SKM-1 treated with dmso at 0.1 percent for 144 hours (cell line): ENCODE measurements around the gene YIF1B.
A peak's percentile ranks its signal among the peaks of the same experiment; 100 is the strongest.

Source experiments
- DNase-seq: peaks from one replicate; lab custom pipeline; 2025; ENCODE audit not compliant: unreplicated experiment; lab: John Stamatoyannopoulos, UW

The YIF1B gene

DNA sequence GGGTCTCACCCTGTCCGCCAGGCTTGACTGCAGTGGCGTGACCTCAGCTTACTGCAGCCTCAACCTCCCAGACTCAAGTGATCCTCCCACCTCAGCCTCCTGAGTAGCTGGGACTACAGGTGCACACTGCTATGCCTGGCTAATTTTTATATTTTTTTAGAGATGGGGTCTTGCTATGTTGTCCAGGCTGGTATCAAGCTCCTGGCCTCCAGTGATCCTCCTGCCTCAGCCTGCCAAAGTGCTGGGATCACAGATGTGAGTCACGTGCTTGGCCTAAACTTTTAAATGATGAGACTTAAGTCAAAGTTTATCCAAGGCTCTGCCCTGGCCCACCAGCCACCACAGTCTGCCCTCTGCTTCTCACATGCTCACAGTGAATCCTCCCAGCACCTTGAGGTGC lies 9.5 kb downstream of the YIF1B start:
- no peak for DNase-seq

DNA sequence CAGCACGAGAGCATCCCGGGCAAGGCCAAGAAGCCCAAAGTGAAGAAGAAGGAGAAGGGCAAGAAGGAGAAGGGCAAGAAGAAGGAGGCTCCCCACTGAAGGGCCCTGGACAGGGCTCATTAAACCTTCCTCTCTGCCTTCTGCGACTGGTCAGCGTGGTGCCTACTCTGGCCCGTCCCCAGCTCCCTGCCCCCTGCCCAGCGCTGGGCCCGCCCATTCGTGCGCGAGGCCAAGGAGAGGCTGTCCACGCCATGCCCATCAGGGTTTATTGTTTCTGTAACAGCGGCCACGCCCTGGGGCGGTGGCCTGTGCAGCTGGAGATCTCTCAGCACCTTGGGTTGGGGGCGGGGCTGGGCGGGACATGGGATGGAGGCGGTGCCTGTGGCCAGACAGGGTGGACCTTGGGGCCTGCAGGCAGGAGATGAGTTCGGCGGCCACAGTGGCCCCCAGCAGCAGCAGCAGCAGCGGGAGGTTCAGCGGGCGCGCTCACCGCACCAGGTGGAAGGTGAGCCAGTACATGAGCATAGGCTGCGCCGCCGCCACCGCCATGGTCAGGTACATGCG lies 10.8 kb downstream of the YIF1B start:
- no peak for DNase-seq

DNA sequence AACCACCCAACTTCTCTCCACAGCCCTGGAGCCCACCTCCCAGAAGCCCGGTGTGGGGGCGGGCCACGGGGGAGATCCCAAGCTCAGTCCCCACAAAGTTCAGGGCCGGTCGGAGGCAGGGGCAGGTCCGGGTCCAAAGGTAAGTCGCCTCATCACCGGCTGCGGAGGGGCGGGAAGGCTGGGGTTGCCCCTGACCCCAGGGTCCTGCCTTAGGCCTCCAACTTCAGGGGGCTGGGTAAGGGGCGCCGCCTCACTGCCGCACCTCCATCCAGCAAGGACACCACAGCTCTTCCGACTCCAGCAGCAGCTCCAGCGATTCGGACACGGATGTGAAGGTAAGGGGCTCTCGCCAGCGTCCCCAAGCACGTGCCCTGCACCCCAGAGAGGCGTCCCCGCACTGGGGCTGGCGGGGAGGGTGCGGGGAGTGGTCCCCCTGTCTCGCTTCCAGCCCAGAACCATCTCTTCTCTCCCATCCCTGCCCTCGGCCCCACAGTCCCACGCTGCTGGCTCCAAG lies 11.3 kb downstream of the YIF1B start:
- no peak for DNase-seq

- DNase-seq = no peak
Measured at GRCh38 chr19:38303517-38304351, 12.0 kb downstream of the YIF1B start, which contains the start of gene C19orf33. C19orf33 (plus strand) TSS chr19:38304251; CDS start chr19:38304262, 11 bp downstream.

DNA sequence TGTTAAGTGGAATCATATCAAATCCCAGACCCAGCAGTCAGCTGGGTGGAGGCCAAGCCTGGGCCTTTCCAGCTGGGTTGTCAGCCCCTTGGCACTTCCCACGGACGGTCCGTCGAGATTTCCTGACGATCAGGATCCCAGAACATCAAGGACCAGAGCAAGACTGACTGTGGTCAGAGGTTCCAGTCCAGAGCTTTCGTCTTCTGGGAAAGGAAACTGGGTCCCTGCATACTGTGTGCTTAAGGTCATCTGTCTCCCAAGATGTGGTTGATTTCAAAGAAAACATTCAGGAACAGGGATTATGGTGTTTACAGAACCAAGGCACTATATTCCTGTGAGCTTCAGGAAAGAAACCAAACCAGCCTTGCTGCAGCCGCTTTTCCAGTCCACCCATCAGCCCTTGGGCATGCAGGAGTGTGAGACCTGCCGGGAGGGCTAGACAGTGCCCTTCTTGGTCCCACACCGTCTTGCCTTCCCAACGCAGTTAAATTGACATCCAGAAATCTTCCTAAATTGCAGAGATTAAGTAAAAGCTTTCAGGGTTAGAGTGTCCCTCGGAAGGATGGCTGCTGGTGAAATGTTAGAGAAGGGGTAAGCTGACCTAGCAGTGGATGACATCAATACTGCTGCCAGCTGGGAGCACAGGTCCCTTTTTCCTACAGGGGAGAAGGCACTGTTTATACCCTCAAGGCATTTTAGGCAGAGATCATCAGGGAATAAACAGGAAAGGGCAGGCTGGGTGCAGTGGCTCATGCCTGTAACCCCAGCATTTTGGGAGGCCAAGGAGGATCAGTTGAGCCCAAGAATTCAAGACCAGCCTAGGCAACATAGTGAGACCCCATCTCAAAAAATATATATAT lies 16.7 kb downstream of the YIF1B start:
- no peak for DNase-seq

- DNase-seq = no peak
Measured at GRCh38 chr19:38294090-38294489, 21.7 kb downstream of the YIF1B start.

DNA sequence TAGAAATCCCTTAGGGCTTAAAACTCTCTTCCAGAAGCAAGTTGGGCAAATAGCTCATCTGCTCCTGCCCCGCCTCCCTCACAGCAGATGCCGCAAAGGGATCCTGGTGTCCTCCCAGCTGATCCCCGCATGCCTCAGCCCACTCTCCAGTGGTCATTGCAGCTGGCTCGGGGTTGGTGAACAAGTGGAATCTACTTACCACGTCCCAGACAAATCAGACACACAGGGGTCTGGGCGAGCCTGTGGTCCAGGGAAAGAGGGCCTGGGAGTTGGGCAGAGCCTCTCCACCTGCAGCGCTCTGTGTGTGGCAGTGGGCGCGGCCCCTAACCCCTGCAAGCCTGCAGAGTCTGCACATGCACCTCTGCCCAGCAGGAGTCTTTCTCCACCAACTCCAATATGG lies 22.5 kb downstream of the YIF1B start:
- no peak for DNase-seq

GRCh38 chr19:38291855-38292254 lies 23.9 kb downstream of the YIF1B start:
- no peak for DNase-seq

GRCh38 chr19:38290631-38291147 lies 25.1 kb downstream of the YIF1B start:
- no peak for DNase-seq

- no peak for DNase-seq
Measured at GRCh38 chr19:38289955-38290354, 25.8 kb downstream of the YIF1B start.

DNA sequence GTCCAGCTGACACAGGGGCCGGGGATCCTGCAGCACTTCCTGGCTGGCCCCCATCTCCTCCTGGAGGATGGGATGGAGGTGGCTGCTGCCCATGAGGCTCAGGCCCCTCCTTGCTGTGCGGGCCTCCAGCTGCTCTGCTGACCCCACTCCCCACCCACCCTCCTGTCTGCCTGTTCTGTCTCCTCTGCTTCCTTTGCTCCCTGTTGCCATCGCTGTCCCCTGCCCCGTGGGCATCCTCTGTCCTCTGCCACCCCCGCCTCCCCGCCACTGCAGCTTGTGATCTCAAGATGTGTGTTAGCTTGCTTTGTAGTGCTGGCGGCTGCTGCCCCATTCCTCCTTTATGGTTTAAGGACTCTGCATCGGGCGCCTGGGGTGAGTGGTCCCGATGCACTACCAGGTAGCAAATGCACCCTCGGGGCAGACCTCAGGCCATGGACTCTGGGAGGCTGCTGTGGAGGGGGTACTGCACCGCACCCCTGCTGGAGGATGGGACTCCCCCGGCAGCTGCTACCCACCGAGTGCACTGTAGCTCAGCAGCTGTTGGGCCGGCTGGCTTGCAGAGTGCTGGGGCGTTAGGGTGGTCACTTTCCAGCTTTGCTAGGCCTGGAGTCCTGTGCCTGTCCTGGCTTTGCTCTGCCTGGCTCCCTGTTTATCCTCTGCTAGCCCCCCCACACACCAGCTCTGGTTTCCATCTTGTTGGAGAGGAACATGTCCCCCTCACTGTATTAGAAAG lies 27.5 kb downstream of the YIF1B start:
- no peak for DNase-seq

- DNase-seq = peak; percentile 77
Measured at GRCh38 chr19:38287604-38288003, 28.1 kb downstream of the YIF1B start.

DNA sequence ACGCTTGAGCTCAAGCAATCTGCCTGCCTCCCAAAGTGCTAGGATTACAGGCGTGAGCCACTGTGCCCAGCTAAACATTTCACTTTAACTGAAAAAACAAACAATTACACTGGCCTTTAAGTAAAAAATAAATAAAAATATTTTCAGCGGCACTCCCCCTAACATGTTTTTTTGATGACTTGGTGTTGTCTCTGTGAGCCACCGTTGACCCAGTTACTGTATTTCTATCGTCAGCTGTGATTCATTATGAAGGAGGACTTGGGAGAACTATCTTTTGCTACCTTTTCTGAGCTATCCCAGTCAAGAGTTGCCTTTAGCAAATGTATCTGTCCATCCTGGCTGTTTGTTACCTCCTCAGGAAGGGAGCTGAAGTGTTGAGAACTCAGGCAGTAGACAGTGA lies 30.2 kb downstream of the YIF1B start:
- no peak for DNase-seq

GRCh38 chr19:38284422-38284821 lies 31.3 kb downstream of the YIF1B start:
- DNase-seq = peak; percentile 33

GRCh38 chr19:38283271-38283670 lies 32.5 kb downstream of the YIF1B start:
- DNase-seq = no peak

- no peak for DNase-seq
Measured at GRCh38 chr19:38281811-38282566, 33.8 kb downstream of the YIF1B start.

- DNase-seq = no peak
Measured at GRCh38 chr19:38280030-38280921, 35.5 kb downstream of the YIF1B start.

- no peak for DNase-seq
Measured at GRCh38 chr19:38278751-38279150, 37.0 kb downstream of the YIF1B start.
